ENCODE results near the gene FOXP4. TPM values are rescaled to one million over a fixed set of nuclear protein-coding genes. Genes with fewer than 3 reads are reported as not detected.

The FOXP4 gene
- total and polyA plus RNA-seq, 2 of the 13 experiments (the other 11 are each of a cell fraction or from before 2014, with no cell fraction given): 11.0 to 12.4 TPM

- no peaks in the 10 kb centered on the region for H3K36me3 ChIP-seq (replicated peaks in 1 of 2; ENCODE audit: control insufficient read depth in 1 of 2, insufficient read depth in 2 of 2, low read length in 2 of 2)
- peaks cover 2 to 13% of the 10 kb centered on the region in 2 experiments; a peak in 3 of 5 replicates for H3K27me3 ChIP-seq (ENCODE audit: control insufficient read depth in 1 of 2, insufficient read depth in 2 of 2, low read length in 2 of 2)
- no peak overlapping the region for H2AFZ ChIP-seq (ENCODE audit: low read length)
- H3K9me3 ChIP-seq (ENCODE audit: low read length): no peaks in the 10 kb centered on the region
- ChIA-PET CTCF (ENCODE audit: low intra/inter-chr PET ratio, low total read pairs) (interaction anchor here (0.7 kb wide), 1 partner anchor 167 kb away, joined by 3 read pairs; no protein-coding TSS in a partner anchor), POLR2A (no interaction called here)
- peak; percentile 79 for ATAC-seq
- no peak overlapping the region for H3K27ac ChIP-seq (ENCODE audit: extremely low read length, insufficient read depth, low read length)
- FAIRE-seq: no peak
- no peak overlapping the region for H3K9ac ChIP-seq (ENCODE audit: insufficient read depth, low read depth, low read length)
- no peaks in the 10 kb centered on the region for H4K20me1 ChIP-seq (ENCODE audit: insufficient read depth, low read length)
- peaks cover 21% of the 10 kb centered on the region for H3K4me1 ChIP-seq (ENCODE audit: insufficient read depth, low read length)
- no peak for DNase-seq (ENCODE audit: low spot score)
- H3K4me2 ChIP-seq (ENCODE audit: low read depth, low read length): peak overlapping the region; percentile 46
- intact Hi-C loops (cut with micrococcal nuclease; ENCODE audit: unreplicated experiment) (no loop called here), in situ Hi-C loops (cut with HindIII; ENCODE audit: extremely low pct_ligation_motif_present, low pct_unique_long_range_greater_than_20kb) (no loop called here)
- no peaks in the 10 kb centered on the region for H3K79me2 ChIP-seq (ENCODE audit: insufficient read depth, low read length)
- no peak overlapping the region for H3K4me3 ChIP-seq (replicated peaks in 1 of 3; ENCODE audit: insufficient read depth in 1 of 3, low read depth in 2 of 3, low read length in 3 of 3)
- no TSS peak for BruUV-seq (replicated peaks)
- WGBS (ENCODE audit: low lambda C conversion rate): 0% methylated on average over 3 of the region's 3 CpGs
- TF ChIP-seq NR2F6 (IDR thresholded peaks at IDR 0.05): no peak; the same call in 1 of the 2 replicates
- 0 out of 2 replicates have a peak, but pooled peaks have one; percentile 14 for TF ChIP-seq NR2F6 (CRISPR knock-in tag; IDR thresholded peaks at IDR 0.05)
- TF ChIP-seq ZNF280B (CRISPR knock-in tag; IDR thresholded peaks at IDR 0.05; ENCODE audit: borderline replicate concordance): no peak
- 0 out of 2 replicates have a peak, but pooled peaks have one; percentile 34 for TF ChIP-seq PHF21A (CRISPR knock-in tag; IDR thresholded peaks at IDR 0.05)
- TF ChIP-seq NR2F1 (CRISPR knock-in tag; IDR thresholded peaks at IDR 0.05): peak in 1 of 2 experiments; percentile 32; a peak in 1 of 4 replicates
- no peak for TF ChIP-seq ZNF878 (CRISPR knock-in tag; IDR thresholded peaks at IDR 0.05)
- 0 out of 2 replicates have a peak, but pooled peaks have one; percentile 29 for TF ChIP-seq ZNF614 (CRISPR knock-in tag; IDR thresholded peaks at IDR 0.05; ENCODE audit: borderline replicate concordance)
- no peak for TF ChIP-seq KLF16 (CRISPR knock-in tag; IDR thresholded peaks at IDR 0.05)
- peak; percentile 57 for TF ChIP-seq TEAD3 (CRISPR knock-in tag; optimal IDR thresholded peaks at IDR 0.05; ENCODE audit: borderline replicate concordance)
- TF ChIP-seq ZKSCAN5 (CRISPR knock-in tag; IDR thresholded peaks at IDR 0.05): peak; percentile 88
- TF ChIP-seq DNMT3B (CRISPR knock-in tag; conservative IDR thresholded peaks at IDR 0.05): 0 out of 2 replicates have a peak, but pooled peaks have one; percentile 47
- TF ChIP-seq ZNF292 (CRISPR knock-in tag; IDR thresholded peaks at IDR 0.05; ENCODE audit: borderline replicate concordance, low read depth): peak; percentile 49; the same call in 1 of the 2 replicates
- peak; percentile 54 for TF ChIP-seq HNF4A (CRISPR knock-in tag; IDR thresholded peaks at IDR 0.05)
- TF ChIP-seq ZSCAN25 (CRISPR knock-in tag; IDR thresholded peaks at IDR 0.05): peak; percentile 47; the same call in 1 of the 2 replicates
- no peak for TF ChIP-seq PAF1 (CRISPR knock-in tag; IDR thresholded peaks at IDR 0.05)
These were observed 76.2 kb downstream of the FOXP4 start for GRCh38 chr6:41622206-41622988.

Data from HepG2 (cell line).